HG02852 (cell line): ENCODE results near the gene CTRL.

Source experiments
- ATAC-seq: cut with Tn5 transposase; IDR thresholded peaks from one replicate; pipeline ENCODE4 v1.9.1; 2021; ENCODE audit warnings: mild to moderate bottlenecking, moderate library complexity; ENCODE audit not compliant: unreplicated experiment

Gene CTRL

DNA sequence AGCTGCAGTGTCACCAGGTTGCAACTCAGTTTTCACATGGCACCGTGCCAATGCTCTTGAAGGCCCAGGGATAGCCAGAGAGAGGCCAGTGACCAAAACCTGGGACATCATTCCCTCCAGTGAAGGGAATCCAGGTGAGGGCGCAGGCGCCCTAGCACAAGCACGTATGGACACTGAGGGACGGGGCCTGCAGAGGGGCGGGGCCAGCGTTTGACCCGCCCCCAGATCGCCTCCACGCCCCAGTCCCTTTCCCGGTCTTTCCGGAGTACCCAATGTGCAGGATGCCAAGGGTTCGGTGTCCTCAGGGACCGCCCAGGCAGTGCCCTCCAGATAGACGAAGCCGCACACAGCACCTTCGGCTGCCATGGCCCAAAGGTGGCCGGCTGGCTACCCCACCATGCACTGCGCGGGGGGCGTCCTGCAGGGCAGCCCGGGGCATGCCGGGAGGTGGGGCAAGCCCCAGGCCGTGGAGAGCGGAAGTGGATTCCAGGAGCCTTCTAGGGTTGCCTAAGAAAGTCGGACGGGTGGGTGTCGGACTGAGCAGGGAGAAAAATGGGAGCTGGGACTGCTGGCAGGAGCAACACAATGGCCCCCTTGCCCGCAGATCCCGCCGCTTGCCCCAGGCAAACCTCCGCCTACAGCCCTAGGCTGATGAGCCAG is 32.1 kb upstream of the CTRL start:
- ATAC-seq = no peak

DNA sequence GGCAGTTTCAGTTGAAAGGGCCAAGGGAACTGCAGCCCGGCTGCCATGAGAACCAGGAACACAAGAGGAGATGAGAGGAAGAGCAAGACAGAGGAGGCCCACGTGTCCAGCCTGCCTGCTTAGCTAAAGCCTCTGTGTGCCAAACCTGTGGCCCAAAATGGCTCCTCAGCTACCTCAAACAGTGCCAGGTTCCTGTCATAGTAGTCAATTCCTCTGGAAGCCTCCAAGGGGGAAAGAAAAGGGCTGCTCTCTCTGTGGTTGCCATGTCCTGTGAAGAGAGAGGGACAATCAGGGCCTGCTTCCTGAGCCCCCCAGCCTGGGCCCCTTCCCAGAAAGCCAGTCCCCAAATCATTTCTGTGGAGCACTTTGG is 31.6 kb upstream of the CTRL start:
- no peak for ATAC-seq

DNA sequence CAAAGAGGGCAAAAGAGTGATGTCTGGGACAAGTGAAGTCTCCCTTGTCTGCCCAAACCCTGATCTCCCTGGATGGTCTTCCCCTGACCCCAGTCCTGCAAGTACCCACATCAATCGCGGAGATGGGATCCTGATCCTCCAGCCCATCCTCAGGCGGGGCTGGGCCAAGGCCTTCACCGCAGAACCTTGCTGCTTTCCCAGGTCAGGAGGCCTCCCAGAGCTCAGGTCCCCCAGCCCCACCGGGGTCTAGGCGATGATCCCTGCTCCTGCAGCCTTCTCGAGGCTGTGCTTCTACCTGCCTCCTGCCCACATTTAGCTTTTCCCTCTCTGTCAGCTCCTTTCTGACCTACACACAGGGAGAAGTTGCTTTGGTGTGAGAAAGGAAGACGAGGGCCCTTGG is 30.5 kb upstream of the CTRL start:
- no peak for ATAC-seq

DNA sequence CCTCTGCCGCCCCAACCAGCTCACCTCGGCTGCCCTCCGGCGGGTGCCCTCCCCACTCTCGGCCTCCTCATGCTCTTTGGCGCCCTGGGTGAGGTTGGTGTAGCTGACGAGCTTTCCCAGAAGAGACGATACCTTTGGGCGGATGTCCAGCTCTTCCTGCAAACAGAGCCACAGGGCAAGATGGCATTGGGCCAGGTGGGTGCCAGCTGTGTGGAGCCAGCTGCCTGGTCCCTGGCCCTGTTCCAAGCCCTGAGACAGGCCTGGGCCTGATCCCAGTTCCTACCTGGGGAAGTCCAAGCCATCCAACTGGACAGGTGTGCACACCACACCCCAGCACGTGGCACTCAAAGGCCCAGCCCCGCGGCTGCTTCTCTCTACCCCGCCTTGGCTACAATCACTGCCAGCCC is 29.9 kb upstream of the CTRL start:
- ATAC-seq = no peak

DNA sequence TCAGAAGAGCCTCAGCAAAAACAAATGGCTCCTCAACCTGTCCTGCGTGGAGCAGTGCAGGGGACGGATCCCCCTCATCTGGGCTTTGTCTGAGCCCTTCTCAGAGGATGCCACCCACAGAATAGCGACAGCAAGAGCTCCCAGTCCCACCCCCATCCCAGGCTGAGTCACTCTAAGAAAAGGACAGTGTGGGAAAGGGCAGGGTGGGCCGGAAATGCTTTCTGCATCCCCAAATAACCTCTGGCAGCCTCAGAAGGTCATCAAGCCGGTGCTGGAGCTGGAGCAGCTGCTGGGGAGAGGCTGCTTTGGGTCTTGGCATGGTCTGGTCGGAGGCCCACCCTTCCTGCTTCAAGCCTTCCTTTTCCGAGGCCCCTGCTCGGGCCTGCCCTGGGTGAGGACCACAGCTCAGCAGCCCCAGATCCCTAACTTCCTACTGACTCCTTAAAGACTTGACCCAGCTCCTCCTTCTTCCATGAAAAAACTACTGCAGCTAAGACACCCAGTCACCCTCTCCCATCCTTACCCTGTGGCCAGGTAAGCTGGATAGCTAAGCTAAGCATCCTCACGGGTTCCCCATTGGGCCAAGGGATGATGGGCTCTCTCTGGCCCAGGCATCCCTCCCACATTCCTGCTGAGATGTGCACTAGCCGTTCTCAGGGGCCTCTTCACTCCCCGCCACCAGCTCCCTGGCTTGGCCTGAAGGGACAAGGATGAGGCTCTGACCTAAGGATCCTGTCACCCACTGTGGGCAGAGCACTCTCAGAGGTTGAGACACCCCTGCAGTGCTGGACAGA is 28.1 kb upstream of the CTRL start:
- ATAC-seq = no peak

DNA sequence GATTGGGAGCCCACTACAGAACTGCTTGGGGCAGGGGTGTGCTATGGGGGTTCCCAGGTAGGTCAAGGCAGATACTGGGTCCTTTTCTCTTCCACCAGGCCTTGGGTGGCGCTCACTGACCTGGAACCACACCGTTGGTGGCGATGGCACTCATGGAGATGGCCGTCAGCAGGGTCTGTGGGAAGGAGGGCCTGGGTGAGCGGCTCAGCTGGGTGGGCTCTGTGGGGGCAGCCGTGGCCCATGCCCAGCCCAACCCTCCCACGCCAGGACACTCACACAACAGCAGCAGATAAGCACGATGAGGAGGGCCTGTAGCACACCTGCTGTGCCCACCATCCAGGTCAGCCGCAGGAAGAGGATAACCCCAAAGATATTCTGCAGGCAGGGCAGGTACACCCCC is 26.0 kb upstream of the CTRL start:
- ATAC-seq = no peak

DNA sequence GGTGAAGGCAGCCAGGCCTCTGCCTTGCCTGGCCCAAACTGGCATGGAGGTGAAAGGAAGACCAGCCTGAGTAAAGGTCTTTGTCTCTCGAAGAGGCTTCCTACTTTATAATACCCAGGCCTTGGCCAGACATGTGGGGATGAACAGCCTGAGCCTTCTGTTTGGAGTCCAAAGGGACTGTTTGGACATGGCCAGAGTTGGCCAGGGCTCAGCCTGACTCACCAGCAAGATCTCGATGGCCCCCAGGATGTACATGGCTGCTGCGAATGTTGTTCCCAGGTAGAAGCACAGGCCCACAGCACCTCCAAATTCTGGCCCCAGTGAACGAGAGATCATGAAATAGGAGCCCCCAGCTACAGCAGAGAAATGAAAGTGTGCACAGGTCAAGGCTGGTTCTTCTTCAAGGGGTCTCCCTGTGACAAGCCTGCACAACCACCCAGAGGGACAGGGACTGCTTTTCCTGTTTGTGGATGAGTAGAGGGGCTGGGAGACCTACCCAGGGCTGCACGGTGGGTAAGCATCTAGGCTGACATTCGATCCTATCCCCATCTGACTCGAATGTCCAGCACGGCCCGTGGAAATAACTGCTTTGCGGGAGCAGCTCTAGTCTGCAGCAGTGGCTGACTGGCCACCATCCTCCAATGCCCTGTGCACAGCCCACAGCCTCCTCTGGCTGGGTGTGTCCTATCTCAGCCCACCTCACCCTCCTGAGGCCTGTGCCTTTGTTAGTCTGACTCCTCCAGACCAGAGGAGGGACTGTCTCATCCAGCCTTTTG is 22.9 kb upstream of the CTRL start:
- ATAC-seq = no peak

DNA sequence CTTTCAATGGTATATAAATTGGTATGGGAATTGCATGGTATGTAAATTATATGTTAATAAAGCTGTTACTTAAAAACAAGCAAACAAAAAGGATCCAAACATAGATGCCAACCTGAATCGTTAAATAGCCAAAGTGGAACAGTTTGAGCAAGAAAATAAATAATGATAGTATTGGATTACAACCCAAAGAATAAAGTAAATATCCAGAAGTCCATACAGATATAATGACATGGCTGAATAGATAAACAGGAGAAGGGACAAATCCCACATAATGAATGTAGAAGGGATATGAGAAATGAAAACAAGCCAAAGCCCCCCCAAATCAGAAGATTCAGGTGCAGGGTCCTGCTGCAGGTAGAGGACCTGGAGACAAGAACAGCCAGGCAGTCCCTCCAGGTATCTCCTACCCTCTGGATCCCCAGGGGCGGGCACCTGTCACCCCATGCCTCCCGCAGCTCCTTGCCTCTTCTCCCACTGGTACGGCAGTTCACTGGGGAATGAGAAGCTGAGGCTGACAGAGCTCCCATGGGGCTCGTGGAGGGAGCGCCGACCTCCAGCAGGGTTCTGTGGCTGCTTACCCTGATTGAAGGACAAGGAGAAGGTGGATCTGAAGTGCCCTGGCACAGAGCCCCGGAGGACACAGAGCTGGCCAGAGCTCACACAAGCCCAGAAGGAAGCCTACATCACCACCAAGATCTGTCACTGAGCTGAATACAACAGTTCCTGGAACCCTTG is 22.1 kb upstream of the CTRL start:
- no peak for ATAC-seq

DNA sequence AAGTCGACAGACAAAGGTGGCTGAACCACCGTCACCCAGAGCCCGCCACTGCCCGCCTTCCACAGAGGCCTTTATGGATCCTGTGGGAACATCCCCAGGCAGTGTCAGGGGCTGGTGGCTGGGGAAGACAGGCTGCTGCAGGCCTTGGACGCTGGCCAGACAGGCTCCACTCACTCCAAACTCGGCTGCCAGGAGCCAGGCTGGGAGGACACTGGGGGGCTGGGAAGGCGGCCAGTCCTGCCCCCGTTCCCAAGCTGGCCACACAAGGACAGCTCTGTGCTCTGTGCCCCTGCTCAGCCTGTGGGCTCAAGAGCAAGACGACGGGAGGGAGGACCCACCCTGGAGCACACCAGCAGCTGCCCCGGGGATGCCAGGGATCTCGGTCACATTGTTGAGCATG is 19.8 kb upstream of the CTRL start:
- no peak for ATAC-seq

DNA sequence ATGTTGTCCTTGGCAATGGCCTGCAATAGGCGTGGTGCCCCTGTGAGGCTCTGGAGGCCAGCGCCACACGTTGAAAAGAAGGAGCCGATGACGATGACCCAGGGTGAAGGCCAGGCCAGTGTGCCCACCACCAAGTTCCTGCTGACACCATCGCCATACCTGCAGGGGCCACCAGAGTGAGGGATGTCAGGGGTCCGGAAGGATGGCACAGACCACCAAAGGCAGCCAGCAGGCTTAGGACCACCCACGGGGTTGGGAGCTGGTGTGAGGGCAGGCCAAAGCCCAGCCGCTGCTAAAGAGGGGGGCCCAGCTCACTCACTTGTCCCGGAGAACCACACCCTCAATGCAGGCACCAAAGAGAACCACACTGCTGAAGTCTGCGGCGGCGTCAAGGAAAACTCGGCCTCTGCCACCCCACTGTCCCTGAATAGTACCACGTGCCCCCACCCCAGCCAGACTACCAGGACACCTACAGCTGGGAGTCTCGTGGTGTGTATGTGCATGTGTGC is 18.7 kb upstream of the CTRL start:
- ATAC-seq = no peak

DNA sequence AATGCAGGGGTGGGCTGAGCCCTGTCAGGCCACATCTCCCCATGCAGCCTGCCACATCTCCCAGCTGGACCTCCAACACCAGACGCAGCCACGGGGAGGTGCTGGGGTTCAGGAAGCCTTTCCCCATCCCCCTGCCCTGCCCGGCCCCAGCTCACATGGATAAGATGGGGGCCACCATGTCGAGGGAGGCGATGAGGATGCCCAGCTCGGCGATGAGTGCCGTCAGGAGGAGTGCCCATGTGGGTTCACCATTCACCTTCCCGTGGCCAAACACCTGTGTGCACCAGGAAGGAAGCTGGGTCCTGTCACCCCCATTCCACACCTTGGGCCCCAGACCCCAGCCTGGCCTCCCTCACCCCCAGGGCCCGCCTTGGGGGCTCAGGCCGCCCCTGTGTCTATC is 18.0 kb upstream of the CTRL start:
- no peak for ATAC-seq

DNA sequence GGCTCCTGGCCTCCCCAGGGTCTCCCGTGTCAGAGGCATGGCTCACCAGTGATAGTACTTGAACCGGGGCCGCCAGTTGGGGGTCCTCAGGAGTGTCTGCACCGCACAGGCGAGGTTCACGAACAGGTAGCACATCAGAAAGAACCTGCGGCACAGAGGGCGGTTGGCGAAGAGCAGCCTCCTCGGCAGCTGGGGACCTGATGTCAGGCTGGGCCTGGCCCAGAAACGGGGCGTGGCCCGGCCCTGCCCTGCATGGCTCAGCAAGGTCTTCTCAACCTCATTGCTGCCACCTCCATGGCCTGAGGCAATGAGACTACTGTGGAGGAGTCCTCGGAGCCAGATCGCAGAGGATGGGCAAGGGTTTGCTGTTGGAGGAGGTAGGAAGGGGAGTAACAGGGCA is 16.4 kb upstream of the CTRL start:
- ATAC-seq = no peak

DNA sequence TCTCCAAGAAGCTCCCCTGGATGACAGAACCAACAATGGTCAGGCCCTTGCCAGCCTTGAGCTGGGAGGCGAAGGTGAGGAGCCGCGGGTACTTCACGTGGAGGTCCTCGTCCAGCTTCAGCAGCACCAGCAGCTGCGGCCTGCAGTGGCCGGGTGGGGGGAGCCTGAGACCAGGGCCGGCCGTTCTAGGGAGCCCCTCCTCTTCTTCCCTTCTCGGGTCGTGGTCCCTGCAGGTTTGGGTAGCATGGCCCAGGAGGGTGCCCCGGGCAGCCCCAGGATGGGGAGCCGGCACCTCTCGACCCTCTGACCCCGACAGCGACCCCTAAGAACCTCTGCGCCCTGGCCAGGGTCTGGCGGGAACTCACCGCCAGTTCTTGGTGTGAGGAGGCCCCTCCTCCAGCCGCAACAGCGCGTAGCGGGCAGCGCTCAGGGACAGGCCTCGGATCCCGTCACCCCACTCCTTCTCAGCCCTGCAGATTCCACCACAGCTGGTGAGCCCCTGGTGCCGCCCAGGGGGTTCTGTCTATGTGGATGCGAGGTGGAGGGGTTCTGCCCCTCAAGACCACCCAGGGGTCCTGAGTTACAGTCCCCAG is 15.4 kb upstream of the CTRL start:
- no peak for ATAC-seq

DNA sequence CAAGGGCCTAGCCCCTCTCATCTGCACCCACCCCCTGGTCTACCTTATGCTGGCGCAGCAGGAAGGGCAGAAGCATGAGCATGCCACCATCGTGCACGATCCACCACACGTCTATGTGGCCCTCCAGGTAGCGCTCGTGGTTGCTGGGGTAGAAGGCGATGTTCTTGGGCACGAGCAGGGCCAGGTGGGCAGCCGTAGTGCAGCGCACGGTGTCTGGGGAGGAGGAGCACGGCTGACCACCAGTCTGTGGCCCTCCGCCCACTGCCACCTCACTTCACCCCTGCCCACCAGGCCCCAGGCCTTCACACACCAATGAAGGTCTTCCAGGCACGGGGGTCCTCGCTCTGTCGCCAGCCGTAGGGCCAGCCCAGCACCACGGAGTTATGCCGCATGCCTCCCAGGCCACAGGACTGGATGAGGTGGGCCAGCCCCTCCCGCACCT is 14.5 kb upstream of the CTRL start:
- ATAC-seq = no peak

DNA sequence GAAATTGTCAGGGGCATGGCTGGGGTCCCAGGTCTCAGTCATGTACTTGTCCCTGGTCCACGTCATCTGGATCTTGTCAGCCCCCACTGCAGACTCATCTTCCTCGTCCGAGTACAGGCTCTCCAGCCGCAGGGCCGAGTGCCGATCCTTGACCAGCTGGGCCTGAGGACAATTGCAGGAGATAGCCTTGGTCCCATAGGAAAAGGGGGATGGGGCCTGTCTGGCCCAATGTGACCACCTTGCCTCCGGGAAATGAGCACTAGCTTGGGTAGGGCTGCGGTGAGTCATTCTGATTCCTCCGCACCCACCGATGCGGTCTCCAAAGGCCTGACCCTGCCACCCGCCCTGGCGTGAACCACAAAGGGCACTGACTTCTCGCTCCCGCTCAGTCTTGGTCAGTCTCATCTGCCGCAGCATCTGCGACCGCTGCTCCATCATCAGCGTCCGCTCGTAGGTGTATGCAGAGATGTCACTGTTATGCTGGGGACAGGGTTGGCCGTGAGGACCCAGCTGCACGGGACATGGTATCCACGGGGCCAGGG is 13.8 kb upstream of the CTRL start:
- ATAC-seq = no peak

DNA sequence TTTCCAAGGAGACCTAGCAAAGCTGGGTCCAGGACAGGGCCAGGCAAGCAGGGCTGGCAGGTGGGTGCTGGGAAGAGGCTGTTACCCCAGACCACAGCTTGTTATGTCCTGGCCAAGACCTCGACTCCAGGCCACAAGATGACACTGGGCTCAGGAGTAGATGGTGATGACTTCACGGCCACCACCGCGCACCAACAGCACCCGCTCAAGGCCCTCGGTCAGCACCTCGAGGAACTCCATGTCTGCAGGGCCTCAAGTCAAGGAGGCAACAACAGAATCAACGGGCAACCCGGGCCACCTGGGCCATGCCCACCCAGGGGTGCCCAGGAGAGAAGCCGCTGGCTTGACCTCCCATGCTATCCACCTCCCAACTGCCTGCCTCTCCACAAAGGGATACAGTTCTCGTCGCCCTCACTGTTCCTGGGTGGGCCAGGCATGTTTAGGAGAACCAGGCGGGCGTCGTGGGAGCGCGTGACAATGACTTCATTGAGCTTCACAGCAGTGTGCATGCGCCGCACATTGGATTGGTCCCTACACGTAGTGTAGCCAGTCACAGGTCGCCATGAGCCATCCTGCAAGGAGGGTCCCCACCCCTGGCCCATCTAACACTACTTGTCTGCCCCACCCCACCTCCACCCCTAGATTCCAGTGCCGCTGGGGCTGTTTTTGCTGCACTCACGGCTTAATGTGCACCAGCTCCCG is 13.2 kb upstream of the CTRL start:
- no peak for ATAC-seq

DNA sequence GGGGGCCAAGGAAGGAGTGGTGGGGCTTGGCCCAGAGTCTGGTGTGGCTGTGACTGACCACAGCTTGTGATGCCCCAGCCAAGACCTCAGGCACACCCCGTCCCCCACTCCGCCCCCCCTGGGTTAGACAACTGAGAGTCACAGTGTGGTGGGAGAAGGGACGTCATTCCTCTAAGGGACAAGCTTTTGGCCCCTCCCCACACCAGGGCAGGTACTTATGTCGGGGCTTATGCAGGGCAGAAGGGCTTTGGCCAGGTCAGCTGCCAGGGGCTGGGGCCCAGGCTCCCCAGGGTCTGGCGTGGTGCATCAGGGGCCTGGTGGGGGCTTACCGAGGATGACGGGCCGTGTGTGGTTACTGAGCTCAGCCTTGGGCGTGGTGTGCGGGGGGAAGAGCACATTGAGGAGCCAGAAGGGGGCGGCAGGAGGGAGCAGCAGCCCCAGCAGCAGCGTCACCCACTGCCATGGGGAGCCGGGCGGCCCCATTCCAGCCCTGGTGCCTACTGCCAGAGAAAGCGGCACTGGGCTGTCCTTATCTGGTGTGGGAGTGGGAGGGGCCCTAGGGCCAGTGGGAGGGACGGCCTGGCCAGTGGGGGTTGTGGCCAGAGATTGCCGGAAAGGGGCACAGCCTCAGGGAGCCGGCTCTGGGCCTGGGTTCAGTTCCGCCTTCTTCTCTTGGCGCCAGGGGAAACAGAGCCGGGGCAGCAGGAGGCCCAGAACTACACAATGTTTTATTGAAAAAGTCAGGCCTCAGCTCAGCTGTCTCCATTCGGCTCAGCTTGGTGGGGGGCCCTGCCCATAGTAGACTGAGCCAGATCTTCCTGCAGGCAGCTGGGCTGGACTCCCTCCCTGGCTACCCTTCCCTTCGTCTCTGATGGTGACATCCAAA is 12.2 kb upstream of the CTRL start, which contains the start of gene LCAT:
TSS of gene LCAT (minus strand) at position 502 of the 886 bp plus-strand sequence. CDS start at position 483, 19 bp downstream.
- ATAC-seq = no peak

DNA sequence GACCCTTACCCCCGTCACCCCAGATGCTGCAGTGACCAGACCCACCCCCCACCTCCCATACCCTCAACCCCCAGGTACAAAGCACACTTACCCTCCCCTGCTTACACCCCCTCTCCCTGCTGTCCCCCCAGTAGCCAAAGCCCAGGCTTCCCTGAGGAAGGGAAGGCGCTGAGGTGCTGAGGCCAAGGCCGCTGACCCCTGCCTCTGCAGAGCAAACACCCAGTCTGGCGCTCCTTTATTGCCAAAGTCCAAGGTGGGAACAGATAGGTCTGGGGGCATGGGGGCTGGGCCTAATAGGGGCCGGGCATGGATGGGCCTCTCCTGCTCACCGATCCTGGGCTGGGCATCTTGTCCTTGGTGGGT is 11.6 kb upstream of the CTRL start:
- ATAC-seq = no peak
